Natural killer cell treated with Interleukin-12 subunit alpha and Interleukin-12 subunit beta and Interleukin-15 and Interleukin-18, amount 100 ng/mL, for 72 hours (primary cell): ENCODE results near the gene NKIRAS1. TPM values are rescaled to one million over a fixed set of nuclear protein-coding genes. Genes with fewer than 3 reads are reported as not detected.
"Not testable (repeated sequence)": the region's sequence is repeated elsewhere in the genome, so short reads cannot be mapped to it uniquely, and the experiment has no call there.

Source experiments
- ATAC-seq, 2 donors: fragments of 150-1000 bp; cut with Tn5 transposase in 1 of 2; sonication (Bioruptor Pico), chemical (Tn5 transposase) in 1 of 2; 2 replicates each; pipeline ENCODE4 v1.10.0; 2021
- DNase-seq: peaks from one replicate; pipeline ENCODE4 v3.0.0; 2022; ENCODE audit warnings: low spot score
- H3K27ac Mint-ChIP-seq, 2 donors: 1 replicate in 1 of 2; 2 replicates in 1 of 2; pipeline ENCODE4 v1.8.0; 2022; ENCODE audit warnings: mixed read lengths in 2 of 2, mild to moderate bottlenecking in 1 of 2, moderate library complexity in 1 of 2
- H3K27me3 Mint-ChIP-seq, 2 donors: 1 replicate in 1 of 2; 2 replicates in 1 of 2; pipeline ENCODE4 v1.8.0; 2022; ENCODE audit warnings: mixed read lengths in 2 of 2
- H3K36me3 Mint-ChIP-seq: one replicate; pipeline ENCODE4 v1.8.0; 2022; ENCODE audit warnings: mixed read lengths
- H3K4me1 Mint-ChIP-seq, 2 donors: 1 replicate in 1 of 2; 2 replicates in 1 of 2; pipeline ENCODE4 v1.8.0; 2022; ENCODE audit warnings: low read depth in 2 of 2, mixed read lengths in 2 of 2, mild to moderate bottlenecking in 1 of 2
- H3K4me3 Mint-ChIP-seq: one replicate; pipeline ENCODE4 v1.8.0; 2022; ENCODE audit warnings: mixed read lengths
- H3K9me3 Mint-ChIP-seq: 2 replicates; pipeline ENCODE4 v1.8.0; 2022; ENCODE audit warnings: mixed read lengths
- total RNA-seq, 2 donors: library from RNA; stranded (reverse); gene quantifications; one replicate each; pipeline ENCODE4 v1.2.3, GENCODE V29; 2022

NKIRAS1 gene
- total RNA-seq, 2 donors from 2014 or later, result 4.9 to 6.7 TPM

DNA sequence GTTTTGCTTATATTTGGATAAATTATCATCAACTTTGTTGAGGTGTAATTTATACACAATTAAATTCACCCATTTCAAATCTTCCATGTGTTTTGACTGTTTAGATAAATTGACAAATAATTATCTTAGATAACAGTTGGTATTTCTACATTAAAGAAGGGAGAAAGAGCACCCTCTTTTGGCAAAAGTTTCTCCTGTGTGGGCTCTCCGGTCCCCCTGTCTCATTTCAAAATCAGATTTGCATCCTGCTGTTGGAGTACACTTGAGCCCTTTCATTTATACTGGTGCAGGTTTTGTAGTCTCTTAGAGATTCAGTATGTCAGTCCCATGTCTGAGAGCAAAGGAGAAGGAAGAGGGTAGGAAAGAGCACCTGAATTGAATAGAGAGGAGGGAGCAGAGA lies 49.4 kb downstream of the NKIRAS1 start:
- no peak for ATAC-seq
- H3K27ac Mint-ChIP-seq, result peak overlapping the region in 1 of 2 donors; percentile 9

DNA sequence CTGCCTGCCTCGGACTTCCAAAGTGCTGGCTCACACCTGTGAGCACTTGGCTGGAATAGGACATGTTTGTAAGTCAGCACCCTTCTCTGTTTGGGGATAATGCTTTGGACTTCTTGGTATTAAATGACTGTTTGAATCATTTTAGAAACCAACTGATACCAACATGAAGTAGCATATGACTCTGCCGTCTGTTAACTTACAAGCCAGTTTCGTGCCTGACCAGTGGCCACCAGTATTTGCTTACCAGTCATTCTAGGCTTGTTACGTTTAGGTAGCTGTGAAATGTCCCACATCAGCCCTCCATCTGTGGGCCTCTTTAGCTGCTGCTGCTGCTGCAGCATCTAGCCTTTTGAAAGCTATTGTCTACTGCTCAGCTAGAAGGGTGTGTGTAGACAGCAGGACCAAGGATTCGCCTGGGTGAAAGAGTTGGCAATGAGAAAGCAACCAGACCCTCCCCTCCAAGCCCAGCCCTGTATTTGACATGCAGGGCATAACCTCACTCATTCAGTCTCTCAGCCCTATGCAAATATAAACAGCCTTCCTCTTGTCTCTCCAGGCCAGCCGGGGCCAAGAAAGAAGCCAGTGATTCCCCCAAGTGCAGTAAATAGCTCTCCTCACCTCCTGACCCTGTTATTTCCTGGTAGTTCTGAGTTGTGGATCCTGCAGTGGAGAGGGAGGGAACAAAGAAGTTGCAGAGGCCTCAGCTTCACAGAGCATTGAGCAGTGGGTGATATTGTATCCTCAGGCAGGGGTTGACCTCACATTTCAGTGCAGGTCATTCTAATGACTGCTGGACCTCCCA lies 51.0 kb downstream of the NKIRAS1 start:
- ATAC-seq (peak in 1 of 2 donors; percentile 6), DNase-seq (no peak)
- Mint-ChIP-seq H3K4me3 (no peak overlapping the region), H3K4me1 (peaks cover 22 to 39% of the 10 kb centered on the region in 2 donors), H3K27me3 (no peaks in the 10 kb centered on the region), H3K27ac (peak overlapping the region in 1 of 2 donors; percentile 24), H3K9me3 (no peaks in the 10 kb centered on the region), H3K36me3 (no peaks in the 10 kb centered on the region)

More for the DNA sequence above, 49.4 kb downstream of the NKIRAS1 start:
- H3K36me3 Mint-ChIP-seq, result no peaks in the 10 kb centered on the region
- H3K27me3 Mint-ChIP-seq, result no peaks in the 10 kb centered on the region
- peaks cover 22 to 32% of the 10 kb centered on the region in 2 donors for H3K4me1 Mint-ChIP-seq
- H3K9me3 Mint-ChIP-seq, result no peaks in the 10 kb centered on the region
- no peak for DNase-seq
- no peak overlapping the region for H3K4me3 Mint-ChIP-seq

GRCh38 chr3:23864931-23865330 lies 51.9 kb downstream of the NKIRAS1 start:
- no peaks in the 10 kb centered on the region for H3K27me3 Mint-ChIP-seq
- ATAC-seq, result no peak
- H3K36me3 Mint-ChIP-seq, result no peaks in the 10 kb centered on the region
- H3K27ac Mint-ChIP-seq, result no peak overlapping the region
- no peak overlapping the region for H3K4me3 Mint-ChIP-seq
- H3K4me1 Mint-ChIP-seq, result peaks cover 26 to 41% of the 10 kb centered on the region in 2 donors
- DNase-seq, result no peak
- no peaks in the 10 kb centered on the region for H3K9me3 Mint-ChIP-seq

GRCh38 chr3:23863060-23863459 lies 53.7 kb downstream of the NKIRAS1 start:
- H3K27me3 Mint-ChIP-seq, result no peaks in the 10 kb centered on the region
- H3K9me3 Mint-ChIP-seq, result no peaks in the 10 kb centered on the region
- peaks cover 38 to 46% of the 10 kb centered on the region in 2 donors for H3K4me1 Mint-ChIP-seq
- DNase-seq, result no peak
- no peak overlapping the region for H3K4me3 Mint-ChIP-seq
- no peak for ATAC-seq
- no peaks in the 10 kb centered on the region for H3K36me3 Mint-ChIP-seq
- no peak overlapping the region for H3K27ac Mint-ChIP-seq

DNA sequence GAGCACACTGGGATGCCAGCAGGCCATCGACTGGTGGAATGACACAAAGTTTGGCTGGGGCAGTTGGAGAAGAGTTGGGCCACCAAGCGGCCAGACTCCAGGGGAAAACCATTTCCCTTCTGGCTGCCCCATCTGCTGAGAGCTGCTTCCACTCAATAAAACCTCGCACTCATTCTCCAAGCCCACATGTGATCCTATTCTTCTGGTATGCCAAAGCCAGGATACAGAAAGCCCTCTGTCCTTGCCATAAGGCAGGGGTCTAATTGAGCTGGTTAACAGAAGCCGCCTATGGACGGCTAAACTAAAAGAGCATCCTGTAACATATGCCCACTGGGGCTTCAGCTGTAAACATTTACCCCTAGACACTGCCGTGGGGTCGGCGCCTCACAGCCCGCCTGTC lies 55.1 kb downstream of the NKIRAS1 start:
- no peaks in the 10 kb centered on the region for H3K36me3 Mint-ChIP-seq
- H3K9me3 Mint-ChIP-seq, result no peaks in the 10 kb centered on the region
- H3K4me1 Mint-ChIP-seq, result peaks cover 46 to 55% of the 10 kb centered on the region in 2 donors
- H3K27me3 Mint-ChIP-seq, result no peaks in the 10 kb centered on the region
- H3K4me3 Mint-ChIP-seq, result no peak overlapping the region
- DNase-seq (no peak), ATAC-seq (no peak)
- H3K27ac Mint-ChIP-seq, result no peak overlapping the region

DNA sequence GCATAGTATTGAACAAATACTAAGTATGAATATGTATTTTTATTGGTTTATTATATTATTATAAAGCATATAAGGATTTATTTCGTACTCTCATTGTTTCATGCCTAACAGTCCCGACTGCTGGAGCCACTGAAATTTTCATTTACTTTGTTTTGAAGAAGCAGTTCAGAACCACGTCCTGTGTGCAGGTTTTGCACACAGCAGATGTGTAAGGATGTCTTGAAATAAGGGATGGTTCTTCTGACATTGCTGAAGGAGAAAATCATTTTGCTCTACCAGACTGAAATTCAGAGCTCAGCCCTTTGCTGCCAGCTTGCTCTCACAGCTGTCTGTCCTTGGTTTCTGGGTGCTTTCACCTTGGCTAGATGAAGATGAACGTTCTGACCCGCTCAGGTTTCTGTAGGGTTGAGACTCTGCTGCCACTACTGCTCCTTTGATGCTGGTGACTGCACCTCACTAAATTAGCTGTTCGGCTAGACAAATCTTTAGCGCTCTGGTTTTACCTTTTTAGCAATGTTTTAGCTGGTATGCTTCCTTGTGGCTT lies 56.9 kb downstream of the NKIRAS1 start:
- Mint-ChIP-seq H3K4me1 (peaks cover 41 to 48% of the 10 kb centered on the region in 2 donors), H3K27me3 (no peaks in the 10 kb centered on the region), H3K9me3 (no peaks in the 10 kb centered on the region), H3K4me3 (no peak overlapping the region), H3K27ac (no peak overlapping the region), H3K36me3 (no peaks in the 10 kb centered on the region)
- no peak for DNase-seq
- no peak for ATAC-seq

- no peak for DNase-seq
- H3K4me1 Mint-ChIP-seq, result peaks cover 41 to 46% of the 10 kb centered on the region in 2 donors
- no peak overlapping the region for H3K27ac Mint-ChIP-seq
- H3K4me3 Mint-ChIP-seq, result peak overlapping the region; percentile 5
- H3K9me3 Mint-ChIP-seq, result no peaks in the 10 kb centered on the region
- H3K36me3 Mint-ChIP-seq, result no peaks in the 10 kb centered on the region
- H3K27me3 Mint-ChIP-seq, result no peaks in the 10 kb centered on the region
- no peak for ATAC-seq
Observed at GRCh38 chr3:23859012-23859743, 57.6 kb downstream of the NKIRAS1 start.

DNA sequence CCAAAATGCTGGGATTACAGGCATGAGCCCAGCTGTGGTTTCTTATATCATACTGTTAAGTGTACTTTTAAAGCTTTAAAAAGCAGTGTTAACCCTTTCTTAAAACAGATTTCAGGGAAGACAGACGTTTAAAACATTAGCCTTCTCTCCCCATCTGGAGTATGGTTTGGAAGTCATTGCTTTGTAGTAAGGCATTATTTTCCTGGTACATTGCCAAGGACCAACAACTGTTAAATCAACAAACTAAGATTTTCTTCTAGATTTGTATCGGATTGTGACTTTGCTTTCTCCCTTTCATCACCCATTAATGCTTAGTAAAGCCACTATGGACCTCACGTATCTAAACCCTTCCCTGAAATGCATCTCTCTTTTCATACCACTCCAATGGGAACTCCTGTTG lies 60.5 kb downstream of the NKIRAS1 start:
- Mint-ChIP-seq H3K4me3 (no peak overlapping the region), H3K27me3 (no peaks in the 10 kb centered on the region), H3K4me1 (peaks cover 35 to 36% of the 10 kb centered on the region in 2 donors), H3K27ac (peak overlapping the region; percentile 19 to 25), H3K36me3 (peaks cover 4% of the 10 kb centered on the region), H3K9me3 (no peaks in the 10 kb centered on the region)
- ATAC-seq, result no peak
- no peak for DNase-seq

GRCh38 chr3:23849462-23849861 lies 67.3 kb downstream of the NKIRAS1 start:
- not testable (repeated sequence) for DNase-seq, H3K27me3 Mint-ChIP-seq, H3K36me3 Mint-ChIP-seq, H3K9me3 Mint-ChIP-seq, H3K4me3 Mint-ChIP-seq, H3K27ac Mint-ChIP-seq, ATAC-seq
- peaks cover 5 to 15% of the 10 kb centered on the region in 2 donors for H3K4me1 Mint-ChIP-seq

DNA sequence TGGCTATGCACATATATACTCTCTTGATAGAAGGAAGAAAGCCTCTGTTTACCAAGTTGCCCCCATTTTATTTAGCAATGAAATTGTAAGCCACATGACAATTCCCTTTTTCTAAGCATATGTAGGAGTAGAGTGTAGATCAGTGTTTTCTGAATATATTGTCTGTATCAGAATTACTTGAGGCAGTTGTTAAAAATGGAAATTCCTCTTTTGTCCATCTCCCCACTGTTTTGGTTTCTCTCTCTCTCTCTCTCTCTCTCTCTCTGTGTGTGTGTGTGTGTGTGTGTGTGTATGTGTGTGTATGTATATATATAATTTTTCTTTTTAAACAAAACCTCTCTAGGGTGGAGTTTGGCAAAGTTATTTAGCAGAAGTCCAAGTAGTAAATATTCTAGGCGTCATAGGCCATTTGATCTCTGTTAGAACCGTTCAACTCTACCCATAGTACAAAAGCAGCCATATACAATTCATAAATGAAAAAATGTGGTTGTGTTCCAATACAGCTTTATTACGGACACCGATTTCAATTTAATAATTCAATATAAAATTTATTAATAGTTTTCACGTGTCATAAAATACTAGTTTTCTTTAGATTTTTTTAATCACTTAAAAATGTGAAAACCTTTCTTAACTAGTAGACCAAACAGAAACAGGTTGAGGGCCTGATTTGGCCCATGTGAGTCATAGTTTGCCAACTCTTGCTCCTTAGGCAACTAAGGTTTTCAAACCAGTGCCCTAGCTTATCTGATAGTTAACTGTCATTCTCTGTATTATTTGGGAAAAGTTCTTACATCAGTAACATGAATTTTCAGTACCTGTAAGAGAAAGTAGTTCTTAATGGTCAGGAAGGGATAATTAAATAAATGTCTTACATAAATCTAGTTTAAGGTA lies 71.2 kb downstream of the NKIRAS1 start:
- H3K9me3 Mint-ChIP-seq, result no peaks in the 10 kb centered on the region
- H3K27me3 Mint-ChIP-seq, result no peaks in the 10 kb centered on the region
- no peak for DNase-seq
- no peaks in the 10 kb centered on the region for H3K36me3 Mint-ChIP-seq
- no peak for ATAC-seq
- H3K4me3 Mint-ChIP-seq, result no peak overlapping the region
- H3K27ac Mint-ChIP-seq, result no peak overlapping the region
- peaks cover 27% of the 10 kb centered on the region in 2 donors for H3K4me1 Mint-ChIP-seq

DNA sequence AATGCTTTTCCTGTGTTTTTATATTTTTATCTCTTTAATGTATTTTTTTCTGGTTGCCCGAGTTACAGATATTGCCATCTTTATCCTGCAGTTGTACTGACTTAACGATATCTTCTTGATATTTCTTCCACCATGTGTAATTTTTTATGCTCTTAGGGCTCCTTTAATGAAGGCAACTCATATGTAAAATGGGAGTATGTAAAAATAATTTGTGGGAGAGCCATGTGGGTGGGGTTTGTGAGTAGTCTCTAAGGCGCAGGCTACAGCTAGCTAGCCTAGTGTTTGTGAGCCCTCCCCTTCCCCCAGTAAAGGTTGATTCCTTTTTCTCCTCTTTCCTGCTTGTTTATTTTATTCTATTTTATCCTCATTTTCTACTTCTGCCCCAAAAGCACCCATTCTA lies 72.9 kb downstream of the NKIRAS1 start:
- H3K27me3 Mint-ChIP-seq, result no peaks in the 10 kb centered on the region
- H3K9me3 Mint-ChIP-seq, result no peaks in the 10 kb centered on the region
- no peak for DNase-seq
- peak overlapping the region in 1 of 2 donors; percentile 78 for H3K27ac Mint-ChIP-seq
- no peak for ATAC-seq
- peaks cover 26 to 36% of the 10 kb centered on the region in 2 donors for H3K4me1 Mint-ChIP-seq
- no peaks in the 10 kb centered on the region for H3K36me3 Mint-ChIP-seq
- no peak overlapping the region for H3K4me3 Mint-ChIP-seq
